H7 (cell line): Measurements from ENCODE around the gene DDX3X. TPM values are rescaled to one million over a fixed set of nuclear protein-coding genes. Genes with fewer than 3 reads are reported as not detected.
"Not testable (repeated sequence)": the region's sequence is repeated elsewhere in the genome, so short reads cannot be mapped to it uniquely, and the experiment has no call there.

Experiments used
- DNase-seq: peaks from one replicate; pipeline ENCODE4 v3.0.0; 2012
- H3K27me3 ChIP-seq: 2 replicates; pipeline ENCODE4 v1.6.0; 2011; ENCODE audit warnings: mild to moderate bottlenecking, low read length; ENCODE audit not compliant: control insufficient read depth, insufficient read depth
- H3K36me3 ChIP-seq: replicated peaks from 2 replicates; pipeline ENCODE4 v1.5.1; 2011; ENCODE audit warnings: low read length; ENCODE audit not compliant: control insufficient read depth, insufficient read depth
- H3K4me3 ChIP-seq: 2 replicates; pipeline ENCODE4 v1.5.1; 2011; ENCODE audit warnings: low read depth, mild to moderate bottlenecking, control low read depth, low read length, moderate library complexity; ENCODE audit not compliant: insufficient read depth
- total RNA-seq: library from RNA; depleted of rRNA; stranded (reverse); fragments of >200 nt; shearing (Covaris generic); gene quantifications from 2 replicates; pipeline ENCODE4 v1.2.3, GENCODE V29; 2014; rRNA removed

DDX3X gene
- 186 and 198 TPM in 2 replicates for total RNA-seq

GRCh38 chrX:41333744-41334362, at the start of gene DDX3X:
Gene DDX3X, plus strand, starts transcription at chrX:41334162. Its CDS starts 91 bp downstream, at chrX:41334253.
- Histone ChIP-seq H3K36me3 (peaks cover 1% of the 10 kb centered on the region), H3K4me3 (peak within 1 kb of the TSS; percentile 73), H3K27me3 (no peaks in the 10 kb centered on the region)
- peak; percentile 79 for DNase-seq

- H3K36me3 ChIP-seq, H3K27me3 ChIP-seq, H3K4me3 ChIP-seq, DNase-seq: not testable (repeated sequence)
Observed at GRCh38 chrX:41285928-41286327, 48.0 kb upstream of the DDX3X start.

GRCh38 chrX:41288641-41289040, 45.3 kb upstream of the DDX3X start:
- no peaks in the 10 kb centered on the region for H3K27me3 ChIP-seq
- no peak overlapping the region for H3K4me3 ChIP-seq
- H3K36me3 ChIP-seq, result no peaks in the 10 kb centered on the region
- DNase-seq, result no peak

- no peaks in the 10 kb centered on the region for H3K27me3 ChIP-seq
- no peaks in the 10 kb centered on the region for H3K36me3 ChIP-seq
- DNase-seq, result no peak
- H3K4me3 ChIP-seq, result no peak overlapping the region
Observed at GRCh38 chrX:41289095-41289494, 44.9 kb upstream of the DDX3X start.

GRCh38 chrX:41291309-41291708, 42.7 kb upstream of the DDX3X start:
- DNase-seq, result peak; percentile 64
- no peaks in the 10 kb centered on the region for H3K36me3 ChIP-seq

GRCh38 chrX:41293269-41293668, 40.7 kb upstream of the DDX3X start:
- DNase-seq, result peak; percentile 72
- Histone ChIP-seq H3K36me3 (no peaks in the 10 kb centered on the region), H3K4me3 (no peak overlapping the region), H3K27me3 (no peaks in the 10 kb centered on the region)

More at GRCh38 chrX:41291309-41291708, 42.7 kb upstream of the DDX3X start:
- H3K27me3 ChIP-seq, result no peaks in the 10 kb centered on the region
- H3K4me3 ChIP-seq, result no peak overlapping the region

GRCh38 chrX:41300758-41301437, 33.1 kb upstream of the DDX3X start:
- no peak for DNase-seq

GRCh38 chrX:41301438-41301824, 32.5 kb upstream of the DDX3X start:
- H3K27me3 ChIP-seq, result no peaks in the 10 kb centered on the region
- no peak for DNase-seq
- H3K36me3 ChIP-seq, result no peaks in the 10 kb centered on the region
- H3K4me3 ChIP-seq, result no peak overlapping the region

More at GRCh38 chrX:41300758-41301437, 33.1 kb upstream of the DDX3X start:
- H3K27me3 ChIP-seq, result no peaks in the 10 kb centered on the region
- H3K36me3 ChIP-seq, result no peaks in the 10 kb centered on the region
- no peak overlapping the region for H3K4me3 ChIP-seq

- Histone ChIP-seq H3K27me3 (no peaks in the 10 kb centered on the region), H3K4me3 (no peak overlapping the region), H3K36me3 (no peaks in the 10 kb centered on the region)
- DNase-seq, result no peak
Observed at GRCh38 chrX:41302370-41302769, 31.6 kb upstream of the DDX3X start.

- no peaks in the 10 kb centered on the region for H3K36me3 ChIP-seq
Observed at GRCh38 chrX:41303013-41303412, 30.9 kb upstream of the DDX3X start.

GRCh38 chrX:41304178-41304577, 29.8 kb upstream of the DDX3X start:
- no peak for DNase-seq
- Histone ChIP-seq H3K27me3 (no peaks in the 10 kb centered on the region), H3K4me3 (no peak overlapping the region), H3K36me3 (no peaks in the 10 kb centered on the region)

More at GRCh38 chrX:41303013-41303412, 30.9 kb upstream of the DDX3X start:
- H3K27me3 ChIP-seq, result no peaks in the 10 kb centered on the region
- no peak for DNase-seq
- H3K4me3 ChIP-seq, result no peak overlapping the region

GRCh38 chrX:41308884-41309647, 24.9 kb upstream of the DDX3X start:
- no peaks in the 10 kb centered on the region for H3K27me3 ChIP-seq
- H3K4me3 ChIP-seq, result no peak overlapping the region
- no peaks in the 10 kb centered on the region for H3K36me3 ChIP-seq
- DNase-seq, result no peak

- Histone ChIP-seq H3K36me3 (no peaks in the 10 kb centered on the region), H3K4me3 (no peak overlapping the region), H3K27me3 (no peaks in the 10 kb centered on the region)
- no peak for DNase-seq
Observed at GRCh38 chrX:41312786-41313185, 21.2 kb upstream of the DDX3X start.

- Histone ChIP-seq H3K36me3 (no peaks in the 10 kb centered on the region), H3K4me3 (no peak overlapping the region), H3K27me3 (no peaks in the 10 kb centered on the region)
- no peak for DNase-seq
Observed at GRCh38 chrX:41313419-41313818, 20.5 kb upstream of the DDX3X start.

- Histone ChIP-seq H3K27me3 (no peaks in the 10 kb centered on the region), H3K36me3 (no peaks in the 10 kb centered on the region), H3K4me3 (no peak overlapping the region)
- DNase-seq, result no peak
Observed at GRCh38 chrX:41314204-41314603, 19.8 kb upstream of the DDX3X start.
